GM12873 (cell line): ENCODE results near the gene DNAAF5.

Source experiments
- TF ChIP-seq, protein P1 (sequence below): IDR thresholded peaks from 2 replicates; pipeline ENCODE4 v1.5.1; 2012; ENCODE audit warnings: low read depth, mild to moderate bottlenecking, moderate library complexity, low read length, control low read depth; ENCODE audit not compliant: insufficient read depth; ENCODE audit errors: missing control alignments

DNAAF5 gene

GRCh38 chr7:779480-779879 lies 53.0 kb downstream of the DNAAF5 start:
- TF ChIP-seq, protein P1, sequence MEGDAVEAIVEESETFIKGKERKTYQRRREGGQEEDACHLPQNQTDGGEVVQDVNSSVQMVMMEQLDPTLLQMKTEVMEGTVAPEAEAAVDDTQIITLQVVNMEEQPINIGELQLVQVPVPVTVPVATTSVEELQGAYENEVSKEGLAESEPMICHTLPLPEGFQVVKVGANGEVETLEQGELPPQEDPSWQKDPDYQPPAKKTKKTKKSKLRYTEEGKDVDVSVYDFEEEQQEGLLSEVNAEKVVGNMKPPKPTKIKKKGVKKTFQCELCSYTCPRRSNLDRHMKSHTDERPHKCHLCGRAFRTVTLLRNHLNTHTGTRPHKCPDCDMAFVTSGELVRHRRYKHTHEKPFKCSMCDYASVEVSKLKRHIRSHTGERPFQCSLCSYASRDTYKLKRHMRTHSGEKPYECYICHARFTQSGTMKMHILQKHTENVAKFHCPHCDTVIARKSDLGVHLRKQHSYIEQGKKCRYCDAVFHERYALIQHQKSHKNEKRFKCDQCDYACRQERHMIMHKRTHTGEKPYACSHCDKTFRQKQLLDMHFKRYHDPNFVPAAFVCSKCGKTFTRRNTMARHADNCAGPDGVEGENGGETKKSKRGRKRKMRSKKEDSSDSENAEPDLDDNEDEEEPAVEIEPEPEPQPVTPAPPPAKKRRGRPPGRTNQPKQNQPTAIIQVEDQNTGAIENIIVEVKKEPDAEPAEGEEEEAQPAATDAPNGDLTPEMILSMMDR = no peak

DNA sequence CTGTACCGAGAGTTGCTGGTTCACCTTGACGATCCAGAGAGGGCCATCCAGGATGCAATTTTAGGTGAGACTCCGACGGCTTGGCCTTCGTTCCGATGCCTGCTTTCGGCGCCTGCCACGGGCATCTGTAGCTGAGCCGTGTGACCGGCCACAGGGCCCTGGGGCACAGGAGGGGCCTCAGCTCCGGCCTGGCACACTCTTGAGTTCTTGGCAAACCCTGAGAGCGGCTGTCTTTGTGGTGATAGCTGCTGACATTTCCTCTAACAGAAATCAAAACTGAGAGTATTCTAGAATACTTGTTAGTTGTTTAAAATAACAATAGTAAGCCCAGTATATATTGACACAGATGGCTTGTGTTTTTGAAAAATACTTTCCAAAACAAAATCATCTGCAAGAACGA lies 53.6 kb downstream of the DNAAF5 start:
- TF ChIP-seq, protein P1 = no peak

DNA sequence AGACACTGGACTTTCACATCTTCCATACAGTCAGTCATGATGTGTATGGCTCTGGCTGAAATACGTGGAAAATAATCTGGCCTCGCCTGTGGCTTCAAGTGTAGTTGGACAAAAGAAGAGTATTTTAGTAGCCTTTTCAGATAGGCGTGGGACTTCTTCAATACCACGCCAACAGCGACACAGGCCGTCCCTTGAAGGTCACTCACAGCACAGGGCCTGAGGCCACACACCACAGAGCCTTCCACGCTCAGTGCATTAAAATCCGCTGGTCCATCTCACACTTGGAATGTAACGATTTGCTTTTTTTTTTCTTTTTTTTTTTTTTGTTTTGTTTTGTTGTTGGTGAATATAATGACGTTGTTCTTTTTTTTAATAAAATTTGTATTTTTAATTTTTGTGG lies 54.0 kb downstream of the DNAAF5 start:
- TF ChIP-seq, protein P1 = no peak

DNA sequence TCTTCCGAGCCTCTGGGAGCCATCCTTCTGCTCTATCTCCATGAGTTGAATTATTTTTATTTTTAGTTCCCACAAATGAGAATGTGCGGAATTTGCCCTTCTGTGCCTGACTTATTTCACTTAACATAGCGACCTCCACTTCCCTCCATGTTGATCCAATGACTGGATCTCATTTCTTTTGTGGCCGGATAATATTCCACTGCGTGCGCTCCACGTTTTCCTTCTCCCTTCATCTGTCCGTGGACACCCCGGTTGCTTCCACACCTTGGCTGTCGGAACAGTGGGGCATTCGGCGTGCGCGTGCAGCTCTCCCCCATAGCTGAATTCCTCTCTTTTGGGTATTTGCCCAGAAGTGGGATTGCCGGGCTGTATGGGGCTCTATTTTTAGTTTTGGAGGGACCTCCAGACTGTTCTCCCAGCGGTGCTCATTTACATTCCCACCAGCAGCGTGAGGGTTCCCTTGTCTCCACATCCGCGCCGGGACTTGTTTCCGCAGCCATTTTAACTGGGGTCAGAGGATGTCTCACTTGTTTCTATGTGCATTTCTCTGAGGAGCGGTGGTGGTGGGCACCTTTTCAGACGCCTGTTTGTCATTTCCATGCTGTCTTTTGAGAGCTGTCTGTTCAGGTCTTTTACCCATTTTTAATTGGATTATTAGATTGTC lies 54.8 kb downstream of the DNAAF5 start:
- TF ChIP-seq, protein P1 = no peak

DNA sequence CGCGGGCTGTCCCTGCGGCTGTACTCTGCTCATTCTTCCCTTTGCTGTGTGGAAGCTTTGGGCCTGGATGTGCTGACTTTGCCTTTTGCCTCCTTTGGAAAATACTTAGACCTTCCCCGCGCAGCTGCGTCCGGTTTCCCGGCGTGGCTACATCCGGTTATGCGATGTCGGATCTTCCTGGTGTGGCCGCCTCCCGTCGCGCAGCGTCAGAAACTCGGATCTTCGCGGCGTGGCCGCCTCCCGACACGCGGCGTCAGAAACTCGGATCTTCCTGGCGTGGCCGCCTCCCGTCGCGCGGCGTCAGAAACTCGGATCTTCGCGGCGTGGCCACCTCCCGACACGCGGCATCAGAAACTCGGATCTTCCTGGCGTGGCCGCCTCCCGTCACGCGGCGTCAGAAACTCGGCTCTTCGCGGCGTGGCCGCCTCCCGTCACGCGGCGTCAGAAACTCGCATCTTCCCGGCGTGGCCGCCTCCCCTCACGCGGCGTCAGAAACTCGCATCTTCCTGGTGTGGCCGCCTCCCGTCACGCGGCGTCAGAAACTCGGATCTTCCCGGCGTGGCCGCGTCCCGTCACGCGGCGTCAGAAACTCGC lies 55.5 kb downstream of the DNAAF5 start:
- TF ChIP-seq, protein P1 = no peak

GRCh38 chr7:782718-783449 lies 56.4 kb downstream of the DNAAF5 start:
- TF ChIP-seq, protein P1 = no peak
